Loucy (cell line): ENCODE results near the gene PIANP.

ENCODE experiments used
- H2AFZ ChIP-seq: fragments of 200-600 bp; sonication (generic); 2 replicates; pipeline ENCODE4 v1.6.0; 2016; ENCODE audit warnings: antibody characterized with exemption, mild to moderate bottlenecking, low read length, moderate library complexity
- H3F3A ChIP-seq: fragments of 200-600 bp; 2 replicates; pipeline ENCODE4 v1.6.0; 2016; ENCODE audit warnings: antibody characterized with exemption, low read depth, mild to moderate bottlenecking
- H3K27me3 ChIP-seq: fragments of 200-600 bp; sonication (generic); 2 replicates; pipeline ENCODE4 v1.6.1; 2014; ENCODE audit warnings: low read length, mild to moderate bottlenecking; ENCODE audit not compliant: insufficient read depth, poor library complexity, severe bottlenecking
- H3K36me3 ChIP-seq: fragments of 200-600 bp; sonication (generic); 2 replicates; pipeline ENCODE4 v1.6.1; 2016; ENCODE audit warnings: low read length; ENCODE audit not compliant: insufficient read depth
- H3K4me1 ChIP-seq: fragments of 200-600 bp; sonication (generic); 2 replicates; pipeline ENCODE4 v1.5.1; 2014; ENCODE audit warnings: low read length, mild to moderate bottlenecking; ENCODE audit not compliant: insufficient read depth, poor library complexity, severe bottlenecking
- H3K4me2 ChIP-seq: fragments of 200-600 bp; sonication (generic); 2 replicates; pipeline ENCODE4 v1.6.0; 2014; ENCODE audit warnings: antibody characterized with exemption, low read length, low read depth, mild to moderate bottlenecking; ENCODE audit not compliant: poor library complexity, severe bottlenecking
- H3K4me3 ChIP-seq: fragments of 200-600 bp; sonication (generic); 2 replicates; pipeline ENCODE4 v1.5.1; 2014; ENCODE audit warnings: low read length, mild to moderate bottlenecking, mixed read lengths; ENCODE audit not compliant: poor library complexity, severe bottlenecking
- H3K79me2 ChIP-seq: fragments of 200-600 bp; sonication (generic); 2 replicates; pipeline ENCODE4 v1.6.1; 2014; ENCODE audit warnings: low read length; ENCODE audit not compliant: insufficient read depth
- H3K9ac ChIP-seq: fragments of 200-600 bp; sonication (generic); 2 replicates; pipeline ENCODE4 v1.6.0; 2014; ENCODE audit warnings: mild to moderate bottlenecking, low read depth, low read length, moderate library complexity; ENCODE audit not compliant: poor library complexity, severe bottlenecking
- H3K9me2 ChIP-seq: fragments of 200-600 bp; sonication (generic); replicated peaks from 2 replicates; pipeline ENCODE4 v1.6.1; 2016; ENCODE audit warnings: low read depth, low read length, mixed read lengths
- H3K9me3 ChIP-seq: fragments of 200-600 bp; sonication (generic); 2 replicates; pipeline ENCODE4 v1.6.1; 2014; ENCODE audit warnings: mild to moderate bottlenecking, antibody characterized with exemption, low read length, low read depth; ENCODE audit not compliant: insufficient read depth
- H4K20me1 ChIP-seq: fragments of 200-600 bp; sonication (generic); 2 replicates; pipeline ENCODE4 v1.6.0; 2014; ENCODE audit warnings: antibody characterized with exemption, low read length, mild to moderate bottlenecking; ENCODE audit not compliant: insufficient read depth, poor library complexity, severe bottlenecking
- CTCF ChIP-seq: fragments of 200-600 bp; sonication (generic); conservative IDR thresholded peaks from 2 replicates; pipeline ENCODE4 v1.5.1; 2014; ENCODE audit warnings: mild to moderate bottlenecking, antibody characterized with exemption, low read length
- EZH2phosphoT487 ChIP-seq: fragments of 200-600 bp; IDR thresholded peaks from 2 replicates; pipeline ENCODE4 v1.6.1; 2018; ENCODE audit warnings: antibody characterized with exemption, mild to moderate bottlenecking, moderate library complexity, borderline replicate concordance

Gene PIANP

GRCh38 chr12:6672143-6672542 is 28.5 kb downstream of the PIANP start:
- H3K9ac ChIP-seq = no peak overlapping the region
- H2AFZ ChIP-seq = no peak overlapping the region
- H3K27me3 ChIP-seq = no peaks in the 10 kb centered on the region
- peaks cover 11% of the 10 kb centered on the region for H4K20me1 ChIP-seq
- TF ChIP-seq EZH2phosphoT487 (no peak), CTCF (no peak)
- H3K36me3 ChIP-seq = peaks cover 99% of the 10 kb centered on the region
- no peaks in the 10 kb centered on the region for H3K9me3 ChIP-seq
- no peak overlapping the region for H3K4me3 ChIP-seq
- no peaks in the 10 kb centered on the region for H3K4me1 ChIP-seq
- H3K4me2 ChIP-seq = no peak overlapping the region
- no peaks in the 10 kb centered on the region for H3F3A ChIP-seq
- peaks cover 18% of the 10 kb centered on the region for H3K79me2 ChIP-seq
- no peaks in the 10 kb centered on the region for H3K9me2 ChIP-seq

GRCh38 chr12:6667559-6668210 is 32.9 kb downstream of the PIANP start:
- Histone ChIP-seq H3K4me3 (no peak overlapping the region), H3K4me2 (no peak overlapping the region), H3K36me3 (peaks cover 66% of the 10 kb centered on the region; the same call in 1 of the 2 replicates), H2AFZ (no peak overlapping the region), H3K9me3 (no peaks in the 10 kb centered on the region), H3K4me1 (peaks cover 9% of the 10 kb centered on the region), H4K20me1 (no peaks in the 10 kb centered on the region), H3K79me2 (peaks cover 1% of the 10 kb centered on the region; the same call in 1 of the 2 replicates), H3K9me2 (no peaks in the 10 kb centered on the region), H3F3A (peaks cover 4% of the 10 kb centered on the region; the same call in 1 of the 2 replicates), H3K27me3 (no peaks in the 10 kb centered on the region), H3K9ac (no peak overlapping the region)
- TF ChIP-seq CTCF (peak; percentile 32; the same call in 1 of the 2 replicates), EZH2phosphoT487 (no peak)

- TF ChIP-seq CTCF (no peak), EZH2phosphoT487 (no peak)
- H3K36me3 ChIP-seq = peaks cover 52% of the 10 kb centered on the region; the same call in 1 of the 2 replicates
- H3K4me2 ChIP-seq = no peak overlapping the region
Measured at GRCh38 chr12:6666211-6666610, 34.4 kb downstream of the PIANP start.

More at GRCh38 chr12:6666211-6666610, 34.4 kb downstream of the PIANP start:
- Histone ChIP-seq H3K9ac (no peak overlapping the region), H3K79me2 (peaks cover 16% of the 10 kb centered on the region), H3K4me3 (no peak overlapping the region), H3K9me3 (no peaks in the 10 kb centered on the region), H4K20me1 (no peaks in the 10 kb centered on the region), H2AFZ (no peak overlapping the region), H3K4me1 (peaks cover 21% of the 10 kb centered on the region), H3K9me2 (no peaks in the 10 kb centered on the region), H3K27me3 (no peaks in the 10 kb centered on the region), H3F3A (peaks cover 4% of the 10 kb centered on the region; the same call in 1 of the 2 replicates)
